GM19238 (cell line): ENCODE results near the gene FIBP.
A peak's percentile ranks its signal among the peaks of the same experiment; 100 is the strongest.

ENCODE experiments used
- DNase-seq: peaks from one replicate; pipeline ENCODE4 v3.0.0; 2011; ENCODE audit warnings: low spot score; ENCODE audit not compliant: insufficient read length

Gene FIBP

GRCh38 chr11:65888163-65888814 is at the start of gene FIBP:
FIBP (minus strand) TSS chr11:65888471; CDS start chr11:65888418, 53 bp downstream.
- peak; percentile 99 for DNase-seq

- no peak for DNase-seq
These were observed 49.5 kb upstream of the FIBP start for GRCh38 chr11:65937766-65938165.

GRCh38 chr11:65934014-65934413 is 45.7 kb upstream of the FIBP start:
- no peak for DNase-seq

GRCh38 chr11:65932558-65932919 is 44.3 kb upstream of the FIBP start:
- no peak for DNase-seq

- DNase-seq: no peak
These were observed 43.7 kb upstream of the FIBP start for GRCh38 chr11:65931773-65932557.

- no peak for DNase-seq
These were observed 40.4 kb upstream of the FIBP start for GRCh38 chr11:65928667-65929066.

- DNase-seq: peak; percentile 85
These were observed 39.7 kb upstream of the FIBP start for GRCh38 chr11:65927904-65928397.

GRCh38 chr11:65925397-65925796 is 37.1 kb upstream of the FIBP start:
- DNase-seq: no peak

GRCh38 chr11:65922565-65922964 is 34.3 kb upstream of the FIBP start:
- DNase-seq: no peak

GRCh38 chr11:65921876-65922275 is 33.6 kb upstream of the FIBP start:
- DNase-seq: no peak

- DNase-seq: no peak
These were observed 32.8 kb upstream of the FIBP start for GRCh38 chr11:65921033-65921555.

GRCh38 chr11:65920372-65920802 is 32.1 kb upstream of the FIBP start:
- no peak for DNase-seq

GRCh38 chr11:65919573-65920371 is 31.5 kb upstream of the FIBP start:
- DNase-seq: peak; percentile 68

- peak; percentile 98 for DNase-seq
These were observed 30.9 kb upstream of the FIBP start, which contains the start of gene DRAP1 for GRCh38 chr11:65919141-65919572. DRAP1 (plus strand) TSS chr11:65919426; CDS start chr11:65919502, 76 bp downstream.

- DNase-seq: no peak
These were observed 30.2 kb upstream of the FIBP start, which contains the start of gene C11orf68 for GRCh38 chr11:65918211-65919140. C11orf68 (minus strand) TSS chr11:65919062; CDS start chr11:65919031, 31 bp downstream.

GRCh38 chr11:65917434-65918210 is 29.4 kb upstream of the FIBP start:
- DNase-seq: no peak

GRCh38 chr11:65917077-65917433 is 28.8 kb upstream of the FIBP start:
- no peak for DNase-seq

GRCh38 chr11:65916391-65916790 is 28.1 kb upstream of the FIBP start:
- no peak for DNase-seq

GRCh38 chr11:65915821-65916251 is 27.6 kb upstream of the FIBP start:
- DNase-seq: no peak
